Measurements from ENCODE around the gene LRPAP1. TPM values are rescaled to one million over a fixed set of nuclear protein-coding genes. Genes with fewer than 3 reads are reported as not detected.

The LRPAP1 gene
- total and polyA plus RNA-seq, 10 of the 15 experiments (the other 5 are each of a cell fraction or from before 2014, with no cell fraction given), result 1.0 to 100 (median 51.1) TPM

DNA sequence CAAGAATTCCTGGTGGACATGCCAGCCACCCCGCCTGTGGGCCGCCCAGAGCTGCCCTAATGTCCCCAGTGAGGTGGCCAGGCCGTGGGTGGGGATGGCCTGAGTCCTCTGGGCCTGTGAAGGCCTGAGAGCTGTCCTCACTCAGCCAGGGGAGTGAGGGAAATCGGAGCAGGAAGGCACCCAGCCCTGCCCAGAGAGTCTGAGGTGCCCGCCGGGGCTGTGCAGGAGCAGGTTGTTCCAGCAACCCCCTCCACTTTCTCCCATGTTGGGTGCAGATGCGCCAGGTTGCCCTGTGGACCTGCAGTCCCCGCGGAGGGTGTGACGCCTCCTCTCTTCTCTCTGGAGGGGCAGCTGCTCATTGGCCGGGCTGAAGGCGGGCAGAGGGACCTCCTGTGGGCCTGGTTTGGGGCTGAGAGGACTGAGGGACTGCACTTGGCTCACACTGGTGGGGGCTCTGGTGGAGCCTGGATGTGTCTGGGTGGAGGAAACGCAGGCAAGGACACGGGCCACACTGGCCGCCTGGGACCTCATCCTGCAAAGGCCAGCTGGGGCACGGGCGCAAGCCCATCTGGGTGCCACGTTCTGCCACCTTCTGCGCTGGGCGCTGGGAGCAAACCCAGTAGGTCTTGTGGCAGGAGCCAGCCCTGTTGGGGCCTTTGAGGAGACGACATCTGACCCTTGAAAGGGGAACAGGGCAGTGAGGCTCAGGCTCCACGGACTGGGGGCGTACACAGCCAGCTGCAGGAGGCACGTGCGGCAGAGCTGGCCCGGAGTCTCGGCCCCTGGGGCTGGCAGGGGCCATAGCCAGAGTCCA lies 55.1 kb downstream of the LRPAP1 start:
- in situ Hi-C loops (cut with MboI) (no loop called here), intact Hi-C loops (cut with micrococcal nuclease; ENCODE audit: unreplicated experiment) (no loop called here)
- no peaks in the 10 kb centered on the region for H3K4me1 ChIP-seq (ENCODE audit: control insufficient read depth, insufficient read depth, low read length)
- H4K20me1 ChIP-seq (ENCODE audit: control insufficient read depth, insufficient read depth), result no peaks in the 10 kb centered on the region
- TF ChIP-seq, protein P1, sequence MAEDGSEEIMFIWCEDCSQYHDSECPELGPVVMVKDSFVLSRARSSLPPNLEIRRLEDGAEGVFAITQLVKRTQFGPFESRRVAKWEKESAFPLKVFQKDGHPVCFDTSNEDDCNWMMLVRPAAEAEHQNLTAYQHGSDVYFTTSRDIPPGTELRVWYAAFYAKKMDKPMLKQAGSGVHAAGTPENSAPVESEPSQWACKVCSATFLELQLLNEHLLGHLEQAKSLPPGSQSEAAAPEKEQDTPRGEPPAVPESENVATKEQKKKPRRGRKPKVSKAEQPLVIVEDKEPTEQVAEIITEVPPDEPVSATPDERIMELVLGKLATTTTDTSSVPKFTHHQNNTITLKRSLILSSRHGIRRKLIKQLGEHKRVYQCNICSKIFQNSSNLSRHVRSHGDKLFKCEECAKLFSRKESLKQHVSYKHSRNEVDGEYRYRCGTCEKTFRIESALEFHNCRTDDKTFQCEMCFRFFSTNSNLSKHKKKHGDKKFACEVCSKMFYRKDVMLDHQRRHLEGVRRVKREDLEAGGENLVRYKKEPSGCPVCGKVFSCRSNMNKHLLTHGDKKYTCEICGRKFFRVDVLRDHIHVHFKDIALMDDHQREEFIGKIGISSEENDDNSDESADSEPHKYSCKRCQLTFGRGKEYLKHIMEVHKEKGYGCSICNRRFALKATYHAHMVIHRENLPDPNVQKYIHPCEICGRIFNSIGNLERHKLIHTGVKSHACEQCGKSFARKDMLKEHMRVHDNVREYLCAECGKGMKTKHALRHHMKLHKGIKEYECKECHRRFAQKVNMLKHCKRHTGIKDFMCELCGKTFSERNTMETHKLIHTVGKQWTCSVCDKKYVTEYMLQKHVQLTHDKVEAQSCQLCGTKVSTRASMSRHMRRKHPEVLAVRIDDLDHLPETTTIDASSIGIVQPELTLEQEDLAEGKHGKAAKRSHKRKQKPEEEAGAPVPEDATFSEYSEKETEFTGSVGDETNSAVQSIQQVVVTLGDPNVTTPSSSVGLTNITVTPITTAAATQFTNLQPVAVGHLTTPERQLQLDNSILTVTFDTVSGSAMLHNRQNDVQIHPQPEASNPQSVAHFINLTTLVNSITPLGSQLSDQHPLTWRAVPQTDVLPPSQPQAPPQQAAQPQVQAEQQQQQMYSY (CRISPR knock-in tag; IDR thresholded peaks at IDR 0.05), result no peak
- TF ChIP-seq SRF (IDR thresholded peaks at IDR 0.05; ENCODE audit: low read depth in 2 of 2, low read length in 2 of 2) (no peak), TCF12 (IDR thresholded peaks at IDR 0.05; ENCODE audit: low read depth, low read length) (no peak), NR2C1 (IDR thresholded peaks at IDR 0.05) (no peak)
- no peak overlapping the region for H3K4me3 ChIP-seq
- RAD21 ChIA-PET (ENCODE audit: unreplicated experiment), result no interaction called here
- no peaks in the 10 kb centered on the region; a peak in 2 of 4 replicates for H3K27me3 ChIP-seq (replicated peaks in 1 of 2; ENCODE audit: control insufficient read depth in 2 of 2, insufficient read depth in 2 of 2, low read length in 1 of 2)
- WGBS (ENCODE audit: insufficient coverage, insufficient replicate concordance, low lambda C conversion rate, missing lambda C conversion rate), result 42% methylated on average over 27 of the region's 27 CpGs
- H3K9me3 ChIP-seq (replicated peaks; ENCODE audit: control insufficient read depth, insufficient read depth, low read length), result no peaks in the 10 kb centered on the region
- no peak overlapping the region for H3K27ac ChIP-seq (ENCODE audit: control insufficient read depth, insufficient read depth)
- H2AFZ ChIP-seq (ENCODE audit: control insufficient read depth, low read depth, low read length), result no peak overlapping the region
- POLR2A ChIA-PET, result no interaction called here
- H3K9ac ChIP-seq (ENCODE audit: control insufficient read depth, insufficient read depth, low read length), result no peak overlapping the region
- SMC1A ChIA-PET (ENCODE audit: uncharacterized antibody, unreplicated experiment), result no interaction called here
- DNase-seq (ENCODE audit: low read depth, low spot score) (no peak), FAIRE-seq (no peak), ATAC-seq (no peak)
- H3K79me2 ChIP-seq (ENCODE audit: control insufficient read depth, insufficient read depth, low read length), result no peaks in the 10 kb centered on the region
- no peak overlapping the region for H3K4me2 ChIP-seq (ENCODE audit: control insufficient read depth, insufficient read depth)
- CTCF ChIA-PET, result interaction anchor here (0.6 kb wide), 2 partner anchors 29 to 160 kb away, joined by 3 read pairs; no protein-coding TSS in a partner anchor
- H3K36me3 ChIP-seq (ENCODE audit: control insufficient read depth in 2 of 2, insufficient read depth in 2 of 2, low read length in 1 of 2), result no peaks in the 10 kb centered on the region
- no TSS peak for BruUV-seq (replicated peaks)

All from GM12878 (cell line).